OCI-LY1 (cell line): ENCODE data around the gene CSNK2A1.

Source experiments
- EZH2 ChIP-seq: fragments of 200-600 bp; sonication (generic), shearing (Covaris generic); IDR thresholded peaks from 2 replicates; pipeline ENCODE4 v1.8.0; 2017; ENCODE audit warnings: borderline replicate concordance, mixed run types, mild to moderate bottlenecking, antibody characterized with exemption, low read length, moderate library complexity, mixed read lengths
- TF ChIP-seq, protein P1 (sequence below): fragments of 200-600 bp; sonication (generic), shearing (Covaris generic); IDR thresholded peaks from 2 replicates; pipeline ENCODE4 v1.5.1; 2017; ENCODE audit warnings: mild to moderate bottlenecking, antibody characterized with exemption, low read length, moderate library complexity, mixed read lengths

DNA sequence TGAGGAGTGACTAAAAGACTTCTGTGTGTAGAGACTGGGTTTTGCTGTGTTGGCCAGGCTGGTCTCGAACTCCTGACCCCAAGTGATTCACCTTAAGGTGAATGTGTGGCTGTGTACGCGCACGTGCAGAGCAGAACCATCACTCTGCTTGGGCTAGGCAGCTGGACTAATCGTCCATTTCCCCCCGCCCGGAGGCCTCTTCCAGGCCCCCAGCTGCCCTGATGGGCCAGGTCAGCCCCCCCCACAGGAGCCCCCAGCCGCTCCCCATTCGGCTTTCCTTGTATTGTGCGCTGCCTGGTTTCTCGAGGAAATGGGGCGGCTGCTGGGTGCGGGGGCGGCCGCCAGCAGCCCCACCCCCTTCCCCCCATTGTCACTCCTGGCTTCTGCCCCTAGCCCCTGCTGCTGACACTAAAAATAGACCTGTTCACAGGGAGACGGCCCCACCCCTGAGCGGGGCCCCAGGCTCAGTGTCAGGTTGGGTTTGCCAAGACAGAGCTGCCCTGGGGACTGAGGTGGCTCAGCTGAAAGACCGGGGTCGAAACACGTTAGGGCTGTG lies 24.6 kb upstream of the CSNK2A1 start:
- TF ChIP-seq, protein P1, sequence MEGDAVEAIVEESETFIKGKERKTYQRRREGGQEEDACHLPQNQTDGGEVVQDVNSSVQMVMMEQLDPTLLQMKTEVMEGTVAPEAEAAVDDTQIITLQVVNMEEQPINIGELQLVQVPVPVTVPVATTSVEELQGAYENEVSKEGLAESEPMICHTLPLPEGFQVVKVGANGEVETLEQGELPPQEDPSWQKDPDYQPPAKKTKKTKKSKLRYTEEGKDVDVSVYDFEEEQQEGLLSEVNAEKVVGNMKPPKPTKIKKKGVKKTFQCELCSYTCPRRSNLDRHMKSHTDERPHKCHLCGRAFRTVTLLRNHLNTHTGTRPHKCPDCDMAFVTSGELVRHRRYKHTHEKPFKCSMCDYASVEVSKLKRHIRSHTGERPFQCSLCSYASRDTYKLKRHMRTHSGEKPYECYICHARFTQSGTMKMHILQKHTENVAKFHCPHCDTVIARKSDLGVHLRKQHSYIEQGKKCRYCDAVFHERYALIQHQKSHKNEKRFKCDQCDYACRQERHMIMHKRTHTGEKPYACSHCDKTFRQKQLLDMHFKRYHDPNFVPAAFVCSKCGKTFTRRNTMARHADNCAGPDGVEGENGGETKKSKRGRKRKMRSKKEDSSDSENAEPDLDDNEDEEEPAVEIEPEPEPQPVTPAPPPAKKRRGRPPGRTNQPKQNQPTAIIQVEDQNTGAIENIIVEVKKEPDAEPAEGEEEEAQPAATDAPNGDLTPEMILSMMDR = no peak
- TF ChIP-seq EZH2 = no peak
